ENCODE results near the gene GNAL.

The GNAL gene

GRCh38 chr18:11801573-11801972 lies 112.5 kb downstream of the GNAL start:
- Histone ChIP-seq H3K9ac (ENCODE audit: low read depth, low read length) (no peak overlapping the region), H3K79me2 (ENCODE audit: insufficient read depth, low read length) (no peaks in the 10 kb centered on the region), H2AFZ (ENCODE audit: low read depth, low read length) (no peak overlapping the region), H3K4me1 (ENCODE audit: insufficient read depth, low read length) (no peaks in the 10 kb centered on the region), H3K27ac (ENCODE audit: low read length) (no peak overlapping the region), H3K27me3 (ENCODE audit: insufficient read depth, low read length, poor library complexity) (no peaks in the 10 kb centered on the region), H3K9me3 (ENCODE audit: insufficient read depth, low read length, severe bottlenecking) (no peaks in the 10 kb centered on the region), H3K4me2 (ENCODE audit: insufficient read depth, low read length) (no peak overlapping the region), H3K36me3 (ENCODE audit: insufficient read depth, low read length) (no peaks in the 10 kb centered on the region), H4K20me1 (ENCODE audit: insufficient read depth, low read length) (no peaks in the 10 kb centered on the region), H3K4me3 (ENCODE audit: low read depth in 1 of 2, low read length in 2 of 2) (no peak overlapping the region)
- TF ChIP-seq EZH2 (IDR thresholded peaks at IDR 0.05; ENCODE audit: borderline replicate concordance, low read depth, low read length, severe bottlenecking): no peak
- TF ChIP-seq CTCF (IDR thresholded peaks at IDR 0.05; ENCODE audit: borderline replicate concordance, extremely low read depth, low read length, poor library complexity, severe bottlenecking): no peak
- no peak for ATAC-seq (ENCODE audit: insufficient read depth, low read depth)
- DNase-seq: no peak

GRCh38 chr18:11802158-11802557 lies 113.1 kb downstream of the GNAL start:
- Histone ChIP-seq H3K4me1 (ENCODE audit: insufficient read depth, low read length) (no peaks in the 10 kb centered on the region), H3K4me3 (ENCODE audit: low read depth in 1 of 2, low read length in 2 of 2) (no peak overlapping the region), H3K27me3 (ENCODE audit: insufficient read depth, low read length, poor library complexity) (no peaks in the 10 kb centered on the region), H3K9ac (ENCODE audit: low read depth, low read length) (no peak overlapping the region), H3K79me2 (ENCODE audit: insufficient read depth, low read length) (no peaks in the 10 kb centered on the region), H3K27ac (ENCODE audit: low read length) (no peak overlapping the region), H4K20me1 (ENCODE audit: insufficient read depth, low read length) (no peaks in the 10 kb centered on the region), H2AFZ (ENCODE audit: low read depth, low read length) (no peak overlapping the region), H3K9me3 (ENCODE audit: insufficient read depth, low read length, severe bottlenecking) (no peaks in the 10 kb centered on the region), H3K4me2 (ENCODE audit: insufficient read depth, low read length) (no peak overlapping the region), H3K36me3 (ENCODE audit: insufficient read depth, low read length) (no peaks in the 10 kb centered on the region)
- ATAC-seq (ENCODE audit: insufficient read depth, low read depth) (no peak), DNase-seq (no peak)
- TF ChIP-seq CTCF (IDR thresholded peaks at IDR 0.05; ENCODE audit: borderline replicate concordance, extremely low read depth, low read length, poor library complexity, severe bottlenecking): no peak
- no peak for TF ChIP-seq EZH2 (IDR thresholded peaks at IDR 0.05; ENCODE audit: borderline replicate concordance, low read depth, low read length, severe bottlenecking)

- no peak overlapping the region for H3K4me2 ChIP-seq (ENCODE audit: insufficient read depth, low read length)
- H3K27me3 ChIP-seq (ENCODE audit: insufficient read depth, low read length, poor library complexity): no peaks in the 10 kb centered on the region
- no peaks in the 10 kb centered on the region for H3K4me1 ChIP-seq (ENCODE audit: insufficient read depth, low read length)
- DNase-seq (no peak), ATAC-seq (ENCODE audit: insufficient read depth, low read depth) (no peak)
- H4K20me1 ChIP-seq (ENCODE audit: insufficient read depth, low read length): no peaks in the 10 kb centered on the region
- H2AFZ ChIP-seq (ENCODE audit: low read depth, low read length): no peak overlapping the region
- H3K9ac ChIP-seq (ENCODE audit: low read depth, low read length): no peak overlapping the region
- H3K27ac ChIP-seq (ENCODE audit: low read length): no peak overlapping the region
- H3K4me3 ChIP-seq (ENCODE audit: low read depth in 1 of 2, low read length in 2 of 2): no peak overlapping the region
- no peaks in the 10 kb centered on the region for H3K36me3 ChIP-seq (ENCODE audit: insufficient read depth, low read length)
- no peaks in the 10 kb centered on the region for H3K9me3 ChIP-seq (ENCODE audit: insufficient read depth, low read length, severe bottlenecking)
- no peaks in the 10 kb centered on the region for H3K79me2 ChIP-seq (ENCODE audit: insufficient read depth, low read length)
- TF ChIP-seq EZH2 (IDR thresholded peaks at IDR 0.05; ENCODE audit: borderline replicate concordance, low read depth, low read length, severe bottlenecking) (no peak), CTCF (IDR thresholded peaks at IDR 0.05; ENCODE audit: borderline replicate concordance, extremely low read depth, low read length, poor library complexity, severe bottlenecking) (no peak)
Observed at GRCh38 chr18:11802586-11802985, 113.5 kb downstream of the GNAL start.

- ATAC-seq (ENCODE audit: insufficient read depth, low read depth) (no peak), DNase-seq (no peak)
- Histone ChIP-seq H3K4me2 (ENCODE audit: insufficient read depth, low read length) (no peak overlapping the region), H3K9ac (ENCODE audit: low read depth, low read length) (no peak overlapping the region), H3K27me3 (ENCODE audit: insufficient read depth, low read length, poor library complexity) (peaks cover 2% of the 10 kb centered on the region), H2AFZ (ENCODE audit: low read depth, low read length) (no peak overlapping the region), H3K27ac (ENCODE audit: low read length) (no peak overlapping the region), H3K36me3 (ENCODE audit: insufficient read depth, low read length) (no peaks in the 10 kb centered on the region), H3K4me1 (ENCODE audit: insufficient read depth, low read length) (no peaks in the 10 kb centered on the region), H4K20me1 (ENCODE audit: insufficient read depth, low read length) (no peaks in the 10 kb centered on the region), H3K9me3 (ENCODE audit: insufficient read depth, low read length, severe bottlenecking) (no peaks in the 10 kb centered on the region), H3K4me3 (ENCODE audit: low read depth in 1 of 2, low read length in 2 of 2) (no peak overlapping the region), H3K79me2 (ENCODE audit: insufficient read depth, low read length) (no peaks in the 10 kb centered on the region)
- TF ChIP-seq EZH2 (IDR thresholded peaks at IDR 0.05; ENCODE audit: borderline replicate concordance, low read depth, low read length, severe bottlenecking): no peak
Observed at GRCh38 chr18:11807233-11807632, 118.2 kb downstream of the GNAL start.

All from DND-41 (cell line).